Fibroblast of the aortic adventitia (primary cell): ENCODE measurements around the gene CACNA1D. TPM values are rescaled to one million over a fixed set of nuclear protein-coding genes. Genes with fewer than 3 reads are reported as not detected.

Experiments
- DNase-seq: peaks from one replicate; pipeline ENCODE4 v3.0.0-alpha.2; 2010; ENCODE audit warnings: low read depth
- H3K4me3 ChIP-seq: 2 replicates; pipeline ENCODE4 v1.5.1; 2011; ENCODE audit warnings: low read depth, mild to moderate bottlenecking, control low read depth, low read length, moderate library complexity
- total RNA-seq: library from RNA; depleted of rRNA; stranded (reverse); fragments of >200 nt; gene quantifications from 2 replicates; pipeline ENCODE4 v1.2.3, GENCODE V29; 2012; ENCODE audit warnings: low replicate concordance
- TF ChIP-seq, protein P1 (sequence below): IDR thresholded peaks from 2 replicates; pipeline ENCODE4 v1.5.1; 2011; ENCODE audit warnings: mild to moderate bottlenecking, low read length, control low read depth, inconsistent platforms; ENCODE audit not compliant: insufficient read depth

CACNA1D gene
- total RNA-seq, 1 donor: 1.9 TPM

DNA sequence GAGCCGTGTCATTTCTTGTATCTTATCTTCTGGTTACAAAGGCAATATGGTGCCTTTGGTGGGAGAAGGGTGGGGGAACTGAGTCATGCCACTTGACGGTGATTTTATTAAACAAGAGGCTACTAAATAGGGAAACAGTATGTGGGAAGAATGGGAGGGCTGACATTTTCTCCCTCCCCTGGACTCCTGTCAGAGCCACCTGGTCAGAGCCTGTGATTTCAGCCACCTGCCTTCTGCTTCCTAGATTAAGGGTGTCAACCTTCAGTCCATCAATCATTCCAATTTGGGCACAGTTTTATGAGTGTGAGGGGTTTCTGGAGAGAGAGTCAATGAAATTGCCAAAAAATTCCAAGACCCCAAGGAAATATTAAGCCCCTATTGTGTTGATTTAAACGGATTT lies 264.4 kb downstream of the CACNA1D start:
- TF ChIP-seq, protein P1, sequence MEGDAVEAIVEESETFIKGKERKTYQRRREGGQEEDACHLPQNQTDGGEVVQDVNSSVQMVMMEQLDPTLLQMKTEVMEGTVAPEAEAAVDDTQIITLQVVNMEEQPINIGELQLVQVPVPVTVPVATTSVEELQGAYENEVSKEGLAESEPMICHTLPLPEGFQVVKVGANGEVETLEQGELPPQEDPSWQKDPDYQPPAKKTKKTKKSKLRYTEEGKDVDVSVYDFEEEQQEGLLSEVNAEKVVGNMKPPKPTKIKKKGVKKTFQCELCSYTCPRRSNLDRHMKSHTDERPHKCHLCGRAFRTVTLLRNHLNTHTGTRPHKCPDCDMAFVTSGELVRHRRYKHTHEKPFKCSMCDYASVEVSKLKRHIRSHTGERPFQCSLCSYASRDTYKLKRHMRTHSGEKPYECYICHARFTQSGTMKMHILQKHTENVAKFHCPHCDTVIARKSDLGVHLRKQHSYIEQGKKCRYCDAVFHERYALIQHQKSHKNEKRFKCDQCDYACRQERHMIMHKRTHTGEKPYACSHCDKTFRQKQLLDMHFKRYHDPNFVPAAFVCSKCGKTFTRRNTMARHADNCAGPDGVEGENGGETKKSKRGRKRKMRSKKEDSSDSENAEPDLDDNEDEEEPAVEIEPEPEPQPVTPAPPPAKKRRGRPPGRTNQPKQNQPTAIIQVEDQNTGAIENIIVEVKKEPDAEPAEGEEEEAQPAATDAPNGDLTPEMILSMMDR: no peak
- H3K4me3 ChIP-seq: no peak overlapping the region
- no peak for DNase-seq

DNA sequence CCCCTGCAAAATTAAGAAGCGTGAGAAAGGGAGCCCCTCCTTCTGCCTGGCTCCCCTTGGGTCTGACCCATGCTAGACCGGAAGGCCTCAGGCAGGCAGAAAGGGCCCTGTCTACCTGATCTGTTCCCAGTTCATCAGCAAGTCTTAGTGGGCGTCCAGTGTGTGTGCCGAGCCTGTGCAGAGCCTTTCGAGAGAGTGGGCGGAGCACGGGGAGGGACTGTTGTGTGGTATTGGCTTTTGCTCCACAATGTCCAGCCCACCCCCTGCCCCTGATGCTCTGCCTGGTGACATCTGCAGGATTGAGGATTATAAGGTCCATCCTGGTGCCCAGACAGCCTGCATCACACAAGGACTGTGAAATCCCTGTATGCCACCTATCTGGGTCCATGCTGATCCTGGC lies 268.9 kb downstream of the CACNA1D start:
- no peak overlapping the region for H3K4me3 ChIP-seq
- TF ChIP-seq, protein P1: no peak
- no peak for DNase-seq

DNA sequence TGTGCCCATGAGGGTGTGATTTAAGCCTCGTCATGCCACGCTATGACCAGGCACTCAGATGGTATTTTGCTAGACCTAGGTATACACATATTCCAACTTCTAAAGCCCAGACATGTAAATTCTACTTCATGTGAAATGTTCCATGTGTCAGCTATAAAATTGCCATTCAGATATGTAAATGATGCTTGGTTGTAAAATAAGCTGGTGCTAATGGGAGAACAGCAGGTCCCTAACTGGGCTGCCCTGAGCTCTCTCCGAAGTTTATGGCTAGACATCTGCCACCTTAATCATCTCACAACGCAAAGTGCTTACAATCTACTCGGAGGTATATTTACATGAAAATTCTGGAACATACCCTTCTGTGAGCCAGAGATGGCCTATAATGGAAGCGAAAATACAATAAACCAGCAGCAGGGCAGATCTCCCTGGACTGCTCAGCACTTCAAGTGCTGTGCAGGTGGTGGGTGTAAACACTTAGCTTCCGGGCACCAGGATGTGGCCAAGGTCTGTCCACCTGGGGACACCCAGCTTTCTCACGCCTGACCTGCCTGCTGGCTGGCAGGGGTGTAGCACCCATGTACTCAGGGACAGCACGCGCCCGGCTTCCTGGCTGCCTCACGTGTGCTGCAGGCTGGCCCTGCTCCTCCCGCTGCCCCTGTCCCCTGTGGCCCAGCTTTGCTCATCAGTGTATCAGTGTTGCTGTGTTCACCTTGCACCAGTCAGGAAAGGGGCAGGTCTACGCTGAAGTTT lies 269.8 kb downstream of the CACNA1D start:
- no peak overlapping the region for H3K4me3 ChIP-seq
- TF ChIP-seq, protein P1: no peak
- no peak for DNase-seq

DNA sequence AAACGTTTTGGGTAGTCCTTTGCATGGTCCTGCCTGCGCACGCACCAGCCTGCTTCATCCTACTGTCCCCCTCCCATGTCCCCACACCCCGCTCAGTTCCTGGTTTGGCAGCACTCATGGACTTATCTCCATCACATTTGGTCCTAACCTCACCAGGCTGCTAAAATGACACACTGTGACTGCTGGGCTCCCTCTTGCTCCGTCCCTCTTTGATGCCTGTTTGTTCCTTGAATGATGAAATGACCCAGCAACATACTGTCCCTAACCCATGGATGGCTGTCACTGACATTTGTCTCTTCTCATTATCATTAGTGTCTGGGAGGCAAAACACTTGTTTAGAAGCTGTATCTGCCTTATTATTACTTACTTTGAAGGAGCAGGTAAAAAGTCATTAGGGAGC lies 271.3 kb downstream of the CACNA1D start:
- TF ChIP-seq, protein P1: no peak
- DNase-seq: no peak
- no peak overlapping the region for H3K4me3 ChIP-seq

DNA sequence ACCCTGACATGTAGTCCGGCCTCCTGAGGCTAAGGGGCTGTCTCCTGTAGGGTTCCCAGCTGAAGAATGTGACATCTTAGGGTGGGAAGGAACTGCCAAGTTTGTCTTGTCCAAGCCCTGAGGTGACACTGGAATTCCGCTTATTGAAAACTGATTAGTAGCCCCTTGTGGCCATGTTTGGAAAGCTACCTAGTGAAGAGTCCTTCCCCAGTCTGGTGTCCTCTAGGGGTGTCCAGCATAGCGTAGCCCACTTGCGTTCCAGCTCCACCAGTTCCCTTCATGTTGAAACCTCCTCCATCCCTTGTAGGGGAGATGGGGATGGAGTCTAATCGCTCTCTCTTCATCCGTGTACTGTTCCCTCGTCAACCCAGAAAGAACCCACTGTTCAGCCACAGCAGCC lies 272.3 kb downstream of the CACNA1D start:
- TF ChIP-seq, protein P1: no peak
- DNase-seq: no peak
- no peak overlapping the region for H3K4me3 ChIP-seq

DNA sequence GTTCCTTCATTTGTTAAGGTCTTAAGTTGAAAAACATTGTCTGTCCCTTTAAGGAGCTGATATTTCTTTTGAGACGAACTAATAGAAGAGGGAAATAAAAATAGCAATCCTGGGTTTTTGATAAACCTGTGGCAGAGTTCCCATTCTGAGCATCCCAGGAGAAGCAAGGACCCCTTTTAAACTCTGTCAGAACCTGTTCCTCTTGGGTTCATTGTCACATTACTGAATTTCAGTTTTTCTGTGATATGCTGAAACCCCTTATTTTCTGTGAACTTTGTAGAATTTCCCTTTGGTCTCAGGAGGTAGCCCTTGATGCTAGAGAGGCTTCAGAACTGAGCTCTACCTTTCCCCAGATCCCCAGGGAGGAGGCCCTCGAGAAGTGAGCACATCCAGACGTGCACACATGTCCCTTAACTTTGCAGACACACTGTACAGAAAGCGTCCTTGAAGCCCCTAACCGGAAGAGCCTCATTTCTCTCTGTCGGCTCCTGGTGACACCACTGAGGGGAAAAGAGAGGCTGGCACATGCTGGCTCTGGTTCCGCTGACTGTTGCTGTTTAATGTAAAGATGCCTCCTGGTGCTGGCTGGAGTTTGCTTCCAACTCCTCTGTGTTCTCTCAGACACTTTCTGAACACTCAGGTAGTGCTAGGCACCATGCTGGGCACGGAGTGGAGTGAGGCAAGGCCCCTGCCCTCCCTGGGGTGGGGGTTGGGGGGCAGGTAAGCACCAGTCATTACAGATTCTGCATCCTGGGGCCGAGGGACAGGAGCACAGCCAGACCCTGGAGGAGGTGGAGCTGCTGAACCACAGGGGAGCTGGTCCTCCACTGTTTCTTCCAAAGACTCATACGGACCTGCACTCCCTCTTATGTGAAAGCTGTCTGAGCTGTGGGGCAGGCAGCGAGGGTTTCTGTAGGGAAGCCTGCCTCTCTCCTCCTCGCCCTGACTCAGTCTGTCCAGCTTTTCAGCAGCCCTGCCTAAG lies 274.4 kb downstream of the CACNA1D start:
- TF ChIP-seq, protein P1: no peak
- no peak for DNase-seq
- no peak overlapping the region for H3K4me3 ChIP-seq
